ENCODE data around the gene KIAA1217.

Gene KIAA1217

GRCh38 chr10:24446739-24447138 lies 237.8 kb downstream of the KIAA1217 start:
- Histone ChIP-seq H3F3A (ENCODE audit: insufficient read depth) (no peaks in the 10 kb centered on the region), H3K79me2 (ENCODE audit: insufficient read depth, low read length) (no peaks in the 10 kb centered on the region), H3K27me3 (ENCODE audit: low read length) (no peaks in the 10 kb centered on the region), H3K4me3 (ENCODE audit: insufficient read depth, low read length, poor library complexity, severe bottlenecking) (no peak overlapping the region), H3K9ac (ENCODE audit: low read length) (no peak overlapping the region), H3K4me2 (ENCODE audit: low read depth, low read length, poor library complexity, severe bottlenecking) (no peak overlapping the region), H2AFZ (ENCODE audit: low read depth, low read length, severe bottlenecking) (no peak overlapping the region), H3K36me3 (ENCODE audit: low read length) (no peaks in the 10 kb centered on the region), H4K20me1 (ENCODE audit: low read depth, low read length) (no peaks in the 10 kb centered on the region), H3K27ac (ENCODE audit: low read depth, low read length) (no peak overlapping the region), H3K9me3 (ENCODE audit: insufficient read depth, low read length) (no peaks in the 10 kb centered on the region), H3K9me2 (replicated peaks; ENCODE audit: insufficient read depth, low read length) (no peaks in the 10 kb centered on the region)
- no peak for TF ChIP-seq CTCF (IDR thresholded peaks at IDR 0.05; ENCODE audit: insufficient read depth, low read length, poor library complexity, severe bottlenecking)
- TF ChIP-seq EZH2phosphoT487 (conservative IDR thresholded peaks at IDR 0.05; ENCODE audit: low read length), result no peak

GRCh38 chr10:24448351-24448999 lies 239.5 kb downstream of the KIAA1217 start:
- Histone ChIP-seq H3K79me2 (ENCODE audit: insufficient read depth, low read length) (no peaks in the 10 kb centered on the region), H4K20me1 (ENCODE audit: low read depth, low read length) (no peaks in the 10 kb centered on the region), H3K27ac (ENCODE audit: low read depth, low read length) (no peak overlapping the region), H2AFZ (ENCODE audit: low read depth, low read length, severe bottlenecking) (no peak overlapping the region), H3K9me2 (replicated peaks; ENCODE audit: insufficient read depth, low read length) (no peaks in the 10 kb centered on the region), H3K27me3 (ENCODE audit: low read length) (no peaks in the 10 kb centered on the region), H3K4me2 (ENCODE audit: low read depth, low read length, poor library complexity, severe bottlenecking) (no peak overlapping the region), H3K9me3 (ENCODE audit: insufficient read depth, low read length) (no peaks in the 10 kb centered on the region), H3F3A (ENCODE audit: insufficient read depth) (no peaks in the 10 kb centered on the region), H3K9ac (ENCODE audit: low read length) (no peak overlapping the region), H3K4me3 (ENCODE audit: insufficient read depth, low read length, poor library complexity, severe bottlenecking) (no peak overlapping the region), H3K36me3 (ENCODE audit: low read length) (no peaks in the 10 kb centered on the region)
- TF ChIP-seq CTCF (IDR thresholded peaks at IDR 0.05; ENCODE audit: insufficient read depth, low read length, poor library complexity, severe bottlenecking), result no peak
- TF ChIP-seq EZH2phosphoT487 (conservative IDR thresholded peaks at IDR 0.05; ENCODE audit: low read length), result no peak

DNA sequence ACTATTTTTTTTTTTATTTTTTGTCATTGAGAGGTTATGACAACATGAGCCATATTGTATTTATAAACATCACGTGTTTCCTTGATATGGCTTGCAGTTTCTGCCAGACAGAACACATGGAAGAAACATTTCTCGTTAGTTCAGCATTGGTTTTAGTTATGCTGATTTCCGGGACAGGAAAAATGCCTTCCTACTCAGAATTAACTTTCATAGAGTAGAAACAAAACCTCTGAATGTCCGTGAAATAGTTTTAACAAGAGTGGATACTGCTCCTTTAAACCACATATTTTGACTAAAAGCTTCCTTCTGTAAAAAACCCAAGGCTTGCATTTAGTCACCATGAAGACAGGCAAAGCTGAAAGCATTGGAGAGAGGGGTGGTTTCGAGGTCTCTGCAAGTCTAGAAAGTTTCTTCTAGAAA lies 240.4 kb downstream of the KIAA1217 start:
- Histone ChIP-seq H3K79me2 (ENCODE audit: insufficient read depth, low read length) (no peaks in the 10 kb centered on the region), H3K27ac (ENCODE audit: low read depth, low read length) (no peak overlapping the region), H3K4me2 (ENCODE audit: low read depth, low read length, poor library complexity, severe bottlenecking) (no peak overlapping the region), H3K9me3 (ENCODE audit: insufficient read depth, low read length) (no peaks in the 10 kb centered on the region), H3F3A (ENCODE audit: insufficient read depth) (no peaks in the 10 kb centered on the region), H3K27me3 (ENCODE audit: low read length) (no peaks in the 10 kb centered on the region), H3K36me3 (ENCODE audit: low read length) (no peaks in the 10 kb centered on the region), H2AFZ (ENCODE audit: low read depth, low read length, severe bottlenecking) (no peak overlapping the region), H4K20me1 (ENCODE audit: low read depth, low read length) (no peaks in the 10 kb centered on the region), H3K4me3 (ENCODE audit: insufficient read depth, low read length, poor library complexity, severe bottlenecking) (no peak overlapping the region), H3K9ac (ENCODE audit: low read length) (no peak overlapping the region), H3K9me2 (replicated peaks; ENCODE audit: insufficient read depth, low read length) (no peaks in the 10 kb centered on the region)
- TF ChIP-seq EZH2phosphoT487 (conservative IDR thresholded peaks at IDR 0.05; ENCODE audit: low read length) (no peak), CTCF (IDR thresholded peaks at IDR 0.05; ENCODE audit: insufficient read depth, low read length, poor library complexity, severe bottlenecking) (no peak)
